ENCODE measurements around the gene SLC17A9.

The SLC17A9 gene

DNA sequence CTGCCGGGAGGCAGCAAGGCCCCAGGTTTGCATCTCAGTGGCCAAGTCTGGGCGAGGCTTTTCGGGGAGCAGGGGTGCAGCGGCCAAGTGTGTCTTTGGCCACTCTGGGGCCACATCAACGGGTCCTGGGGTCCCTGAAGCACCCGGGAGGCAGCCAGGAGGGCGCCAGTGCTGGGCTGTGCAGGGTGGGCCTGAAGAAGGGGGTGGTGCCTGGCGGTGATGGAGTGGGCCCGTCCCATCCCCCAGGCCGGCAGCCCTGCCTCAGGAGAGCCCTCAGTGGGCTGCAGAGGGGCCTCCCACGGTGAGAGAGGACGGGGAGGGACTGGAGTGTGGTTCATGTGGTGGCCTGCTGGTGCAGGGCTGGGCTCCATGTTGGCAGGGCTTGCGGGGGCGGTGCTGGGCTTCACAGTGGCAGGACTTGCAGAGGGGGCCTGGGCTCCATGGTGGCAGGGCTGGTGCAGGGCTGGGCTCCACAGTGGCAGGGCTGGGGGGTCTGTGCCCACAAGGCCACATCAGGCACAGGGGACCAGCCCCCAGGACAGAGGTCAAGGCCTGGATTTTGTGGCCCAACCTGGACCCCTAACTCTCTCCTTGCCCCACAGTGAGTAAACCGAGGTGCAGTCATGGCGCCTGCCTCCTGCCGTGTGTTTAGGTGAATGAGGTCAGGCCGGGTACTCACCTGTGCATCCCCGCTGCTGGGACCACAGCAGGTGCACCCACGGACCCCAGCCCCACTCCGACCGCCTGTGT lies 64.7 kb downstream of the SLC17A9 start:
- in situ Hi-C loops (cut with HindIII; ENCODE audit: low pct_ligation_motif_present, low sequenced_read_pairs): no loop called here
- no peak overlapping the region for H3K27ac ChIP-seq
- TF ChIP-seq, protein P1, sequence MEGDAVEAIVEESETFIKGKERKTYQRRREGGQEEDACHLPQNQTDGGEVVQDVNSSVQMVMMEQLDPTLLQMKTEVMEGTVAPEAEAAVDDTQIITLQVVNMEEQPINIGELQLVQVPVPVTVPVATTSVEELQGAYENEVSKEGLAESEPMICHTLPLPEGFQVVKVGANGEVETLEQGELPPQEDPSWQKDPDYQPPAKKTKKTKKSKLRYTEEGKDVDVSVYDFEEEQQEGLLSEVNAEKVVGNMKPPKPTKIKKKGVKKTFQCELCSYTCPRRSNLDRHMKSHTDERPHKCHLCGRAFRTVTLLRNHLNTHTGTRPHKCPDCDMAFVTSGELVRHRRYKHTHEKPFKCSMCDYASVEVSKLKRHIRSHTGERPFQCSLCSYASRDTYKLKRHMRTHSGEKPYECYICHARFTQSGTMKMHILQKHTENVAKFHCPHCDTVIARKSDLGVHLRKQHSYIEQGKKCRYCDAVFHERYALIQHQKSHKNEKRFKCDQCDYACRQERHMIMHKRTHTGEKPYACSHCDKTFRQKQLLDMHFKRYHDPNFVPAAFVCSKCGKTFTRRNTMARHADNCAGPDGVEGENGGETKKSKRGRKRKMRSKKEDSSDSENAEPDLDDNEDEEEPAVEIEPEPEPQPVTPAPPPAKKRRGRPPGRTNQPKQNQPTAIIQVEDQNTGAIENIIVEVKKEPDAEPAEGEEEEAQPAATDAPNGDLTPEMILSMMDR (IDR thresholded peaks at IDR 0.05; ENCODE audit: low read depth, low read length, missing control alignments): no peak
- no peak for DNase-seq
- H3K27me3 ChIP-seq (replicated peaks): peaks cover 48% of the 10 kb centered on the region
- H3K36me3 ChIP-seq (replicated peaks): no peaks in the 10 kb centered on the region
- H3K4me3 ChIP-seq (ENCODE audit: low read depth, low read length): no peak overlapping the region

DNA sequence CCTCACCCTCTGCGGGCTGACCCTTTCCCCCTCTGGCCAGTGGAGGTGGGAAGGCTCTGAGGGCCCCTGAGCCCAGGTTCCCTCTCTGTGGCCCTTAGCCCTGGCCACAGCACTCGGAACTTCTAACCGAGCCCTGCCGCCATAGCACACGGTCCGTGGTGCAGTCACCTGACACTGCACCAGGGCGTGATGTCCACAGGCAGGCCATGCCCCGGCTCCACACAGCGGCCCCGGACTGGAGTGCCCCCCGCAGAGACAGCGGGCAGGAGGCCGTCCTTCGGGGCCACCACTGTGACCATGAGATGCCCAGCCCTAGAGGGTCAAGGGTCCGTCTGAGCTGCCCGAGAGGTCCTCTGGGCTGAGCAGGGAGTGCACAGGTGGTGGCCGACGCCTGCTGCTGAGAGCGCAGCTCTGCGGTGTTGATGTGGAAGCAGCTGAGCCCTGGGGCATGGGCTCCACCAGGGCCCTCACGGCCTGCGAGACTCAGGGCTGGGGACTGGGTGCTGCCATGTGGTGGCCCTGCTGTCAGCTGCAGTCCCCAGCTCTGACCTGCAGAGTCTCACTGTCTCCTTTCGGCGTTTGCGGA lies 65.4 kb downstream of the SLC17A9 start:
- Histone ChIP-seq H3K27ac (no peak overlapping the region), H3K4me3 (ENCODE audit: low read depth, low read length) (no peak overlapping the region), H3K36me3 (replicated peaks) (no peaks in the 10 kb centered on the region), H3K27me3 (replicated peaks) (peaks cover 50% of the 10 kb centered on the region)
- TF ChIP-seq, protein P1 (IDR thresholded peaks at IDR 0.05; ENCODE audit: low read depth, low read length, missing control alignments): no peak
- DNase-seq: no peak
- in situ Hi-C loops (cut with HindIII; ENCODE audit: low pct_ligation_motif_present, low sequenced_read_pairs): no loop called here
